HepG2 (cell line): Measurements from ENCODE around the gene SERTM2. TPM values are rescaled to one million over a fixed set of nuclear protein-coding genes. Genes with fewer than 3 reads are reported as not detected.

Source experiments
- ATAC-seq: fragments of 200-7000 bp; cut with Tn5 transposase; 3 replicates; pipeline ENCODE4 v1.9.1; 2020; ENCODE audit warnings: mild to moderate bottlenecking, moderate library complexity
- BruUV-seq: library from RNA; stranded (reverse); fragments of 400-500 nt; replicated peaks from 2 replicates; lab custom pipeline; 2021; lab: Mats Ljungman, UMichigan
- CTCF ChIA-PET: fragments of 300-600 bp; formaldehyde crosslinking; extraction: SDS; loops from one replicate; lab custom pipeline; 2021; ENCODE audit warnings: low total read pairs, inconsistent platforms, low intra/inter-chr PET ratio; lab: Yijun Ruan, JAX
- POLR2A ChIA-PET: fragments of 350-600 bp; sonication (Branson Sonifier 250); formaldehyde crosslinking; loops from one replicate; lab custom pipeline; 2020; ENCODE audit warnings: antibody characterized with exemption, inconsistent platforms; lab: Yijun Ruan, JAX
- DNase-seq: peaks from one replicate; pipeline ENCODE4 v3.0.0-alpha.2; 2015; ENCODE audit warnings: low spot score
- FAIRE-seq: peaks from 3 replicates; lab custom pipeline; 2011; peaks lifted over from hg19 to GRCh38; lab: Jason Lieb, UNC
- H2AFZ ChIP-seq: one replicate; pipeline ENCODE4 v1.6.1; 2011; ENCODE audit warnings: low read length, inconsistent platforms
- H3K27ac ChIP-seq: fragments of 300-600 bp; 3 replicates; pipeline ENCODE4 v1.8.0; 2011; ENCODE audit warnings: mixed run types, mild to moderate bottlenecking, mixed read lengths, low read length, inconsistent platforms; ENCODE audit not compliant: insufficient read depth; ENCODE audit errors: extremely low read length
- H3K27me3 ChIP-seq, 2 experiments: fragments of 200-600 bp in 1 of 2; 2 replicates in 1 of 2; 3 replicates in 1 of 2; pipeline versions ENCODE4 v1.6.0 to v1.8.0; 2011; ENCODE audit warnings: low read length in 2 of 2, mild to moderate bottlenecking in 2 of 2, moderate library complexity in 2 of 2, inconsistent platforms in 1 of 2; ENCODE audit not compliant: insufficient read depth in 2 of 2, control insufficient read depth in 1 of 2
- H3K36me3 ChIP-seq, 2 experiments: fragments of 200-600 bp in 1 of 2; replicated peaks in 1 of 2; 2 replicates in 1 of 2; 3 replicates in 1 of 2; pipeline versions ENCODE4 v1.5.1 to v1.8.0; 2011; ENCODE audit warnings: low read length in 2 of 2, inconsistent platforms in 1 of 2; ENCODE audit not compliant: insufficient read depth in 2 of 2, control insufficient read depth in 1 of 2
- H3K4me1 ChIP-seq: 2 replicates; pipeline ENCODE4 v1.5.1; 2012; ENCODE audit warnings: low read length, inconsistent platforms; ENCODE audit not compliant: insufficient read depth
- H3K4me2 ChIP-seq: 2 replicates; pipeline ENCODE4 v1.6.0; 2011; ENCODE audit warnings: low read depth, low read length, inconsistent platforms
- H3K4me3 ChIP-seq, 3 experiments: fragments of 200-600 bp in 1 of 3; sonication (generic), shearing (Covaris generic) in 1 of 3; replicated peaks in 1 of 3; 2 replicates each; pipeline ENCODE4 v1.5.1; 2011 to 2016; ENCODE audit warnings: low read length in 3 of 3, inconsistent platforms in 2 of 3, low read depth in 2 of 3, mild to moderate bottlenecking in 2 of 3, control low read depth in 1 of 3, mixed read lengths in 1 of 3; ENCODE audit not compliant: insufficient read depth in 1 of 3
- H3K79me2 ChIP-seq: one replicate; pipeline ENCODE4 v1.6.1; 2011; ENCODE audit warnings: low read length, inconsistent platforms; ENCODE audit not compliant: insufficient read depth
- H3K9ac ChIP-seq: 2 replicates; pipeline ENCODE4 v1.6.0; 2011; ENCODE audit warnings: mild to moderate bottlenecking, low read depth, low read length, inconsistent platforms; ENCODE audit not compliant: insufficient read depth
- H3K9me3 ChIP-seq: 2 replicates; pipeline ENCODE4 v1.5.1; 2012; ENCODE audit warnings: mild to moderate bottlenecking, low read length
- H4K20me1 ChIP-seq: 2 replicates; pipeline ENCODE4 v1.6.0; 2011; ENCODE audit warnings: inconsistent platforms, mild to moderate bottlenecking, low read length, moderate library complexity; ENCODE audit not compliant: insufficient read depth
- ATF7 ChIP-seq, 2 experiments: fragments of 450-650 bp in 1 of 2; sonication (generic) in 1 of 2; formaldehyde crosslinking in 1 of 2; IDR thresholded peaks; 2 replicates each; pipeline versions ENCODE4 v1.4.0 to v1.6.1; 2016 to 2020; ENCODE audit warnings: antibody characterized with exemption in 1 of 2, mild to moderate bottlenecking in 1 of 2, missing genetic modification reagents in 1 of 2
- CREM ChIP-seq, 2 experiments: sonication (generic) in 1 of 2; formaldehyde crosslinking in 1 of 2; IDR thresholded peaks; 2 replicates each; pipeline versions ENCODE4 v1.4.0 to v1.6.1; 2016 to 2020; ENCODE audit warnings: antibody characterized with exemption in 1 of 2, mild to moderate bottlenecking in 1 of 2, missing genetic modification reagents in 1 of 2
- ELF1 ChIP-seq: sonication (generic); formaldehyde crosslinking; IDR thresholded peaks from 2 replicates; pipeline ENCODE4 v1.4.0; 2020; ENCODE audit warnings: missing genetic modification reagents
- ELF4 ChIP-seq: sonication (generic); formaldehyde crosslinking; IDR thresholded peaks from 2 replicates; pipeline ENCODE4 v1.5.0; 2020; ENCODE audit warnings: missing genetic modification reagents, mild to moderate bottlenecking, moderate library complexity, borderline replicate concordance
- FOXA1 ChIP-seq, 2 experiments: fragments of 450-650 bp in 1 of 2; sonication (generic) in 1 of 2; formaldehyde crosslinking in 1 of 2; IDR thresholded peaks; 2 replicates each; pipeline versions ENCODE4 v1.4.0 to v1.6.1; 2016 to 2020; ENCODE audit warnings: missing genetic modification reagents in 1 of 2
- GTF3A ChIP-seq: sonication (generic); formaldehyde crosslinking; conservative IDR thresholded peaks from 2 replicates; pipeline ENCODE4 v1.4.0; 2020; ENCODE audit warnings: mild to moderate bottlenecking, missing genetic modification reagents
- HDAC2 ChIP-seq: sonication (generic); formaldehyde crosslinking; IDR thresholded peaks from 2 replicates; pipeline ENCODE4 v1.4.0; 2020; ENCODE audit warnings: missing genetic modification reagents
- HHEX ChIP-seq: IDR thresholded peaks from 2 replicates; pipeline ENCODE4 v1.6.1; 2016; ENCODE audit warnings: control low read depth
- HMGA1 ChIP-seq: sonication (generic); formaldehyde crosslinking; conservative IDR thresholded peaks from 2 replicates; pipeline ENCODE4 v1.4.0; 2020; ENCODE audit warnings: missing genetic modification reagents
- MAF1 ChIP-seq: sonication (generic); formaldehyde crosslinking; IDR thresholded peaks from 2 replicates; pipeline ENCODE4 v1.5.0; 2020; ENCODE audit warnings: missing genetic modification reagents, borderline replicate concordance
- SKI ChIP-seq: fragments of 450-650 bp; IDR thresholded peaks from one replicate; pipeline ENCODE4 v1.6.1; 2018; ENCODE audit warnings: mild to moderate bottlenecking; ENCODE audit not compliant: partially characterized antibody
- SMAD9 ChIP-seq: sonication (generic); formaldehyde crosslinking; IDR thresholded peaks from 2 replicates; pipeline ENCODE4 v1.5.1; 2020; ENCODE audit warnings: mild to moderate bottlenecking, missing genetic modification reagents
- ZKSCAN8 ChIP-seq: IDR thresholded peaks from 2 replicates; pipeline ENCODE4 v1.6.1; 2016; ENCODE audit warnings: borderline replicate concordance, missing genetic modification reagents, missing compliant biosample characterization
- ZNF160 ChIP-seq: sonication (generic); formaldehyde crosslinking; IDR thresholded peaks from 2 replicates; pipeline ENCODE4 v1.8.0; 2022; ENCODE audit warnings: mild to moderate bottlenecking, inconsistent platforms, missing genetic modification reagents
- ZNF232 ChIP-seq: sonication (generic); formaldehyde crosslinking; IDR thresholded peaks from 2 replicates; pipeline ENCODE4 v1.4.0; 2020; ENCODE audit warnings: missing genetic modification reagents, borderline replicate concordance
- ZNF496 ChIP-seq: sonication (generic); formaldehyde crosslinking; IDR thresholded peaks from 2 replicates; pipeline ENCODE4 v1.8.1; 2023; ENCODE audit warnings: mild to moderate bottlenecking, moderate library complexity, missing genetic modification reagents; ENCODE audit not compliant: insufficient replicate concordance
- ZSCAN29 ChIP-seq: sonication (generic); formaldehyde crosslinking; conservative IDR thresholded peaks from 2 replicates; pipeline ENCODE4 v1.4.0; 2020; ENCODE audit warnings: mild to moderate bottlenecking, missing genetic modification reagents
- WGBS: methylation state at CpG from one replicate; pipeline ENCODE4 v1.1.6; 2017; ENCODE audit warnings: low lambda C conversion rate; 5-methylcytosine and 5-hydroxymethylcytosine counted together
- in situ Hi-C: cut with HindIII; loops from 2 replicates; pipeline ENCODE4 v1.10.0; 2017; ENCODE audit warnings: low pct_unique_long_range_greater_than_20kb; ENCODE audit not compliant: extremely low pct_ligation_motif_present
- intact Hi-C: fragments of 100-400 bp; cut with micrococcal nuclease; formaldehyde crosslinking; loops from one replicate; pipeline ENCODE4 v1.10.0; 2022; ENCODE audit not compliant: unreplicated experiment
- polyA plus RNA-seq, 8 experiments: library from polyadenylated mRNA; depleted of rRNA in 3 of 8; stranded (reverse) in 7 of 8; unstranded in 1 of 8; fragments of >200 nt; fragmentation: Illumina TruSeq in 4 of 8; extraction: Trizol in 4 of 8; gene quantifications; 2 replicates each; pipeline versions ENCODE4 v1.2.1 to v1.2.3, GENCODE V29; 2011 to 2016; ENCODE audit warnings: low read depth in 4 of 8, missing spikeins in 1 of 8, mixed read lengths in 1 of 8; ENCODE audit not compliant: insufficient read depth in 1 of 8
- total RNA-seq, 5 experiments: library from RNA; depleted of rRNA; stranded (reverse); fragments of >200 nt; fragmentation: Illumina TruSeq; extraction: Trizol; gene quantifications; 2 replicates each; pipeline ENCODE4 v1.2.3, GENCODE V29; 2016; ENCODE audit warnings: low read depth in 1 of 5
- TF ChIP-seq, protein P1 (sequence below): sonication (generic); formaldehyde crosslinking; IDR thresholded peaks from 2 replicates; pipeline ENCODE4 v1.4.0; 2020; ENCODE audit warnings: mild to moderate bottlenecking, missing genetic modification reagents

Gene SERTM2
- total and polyA plus RNA-seq, 2 of the 13 experiments (the other 11 are each of a cell fraction or from before 2014, with no cell fraction given), result not detected

DNA sequence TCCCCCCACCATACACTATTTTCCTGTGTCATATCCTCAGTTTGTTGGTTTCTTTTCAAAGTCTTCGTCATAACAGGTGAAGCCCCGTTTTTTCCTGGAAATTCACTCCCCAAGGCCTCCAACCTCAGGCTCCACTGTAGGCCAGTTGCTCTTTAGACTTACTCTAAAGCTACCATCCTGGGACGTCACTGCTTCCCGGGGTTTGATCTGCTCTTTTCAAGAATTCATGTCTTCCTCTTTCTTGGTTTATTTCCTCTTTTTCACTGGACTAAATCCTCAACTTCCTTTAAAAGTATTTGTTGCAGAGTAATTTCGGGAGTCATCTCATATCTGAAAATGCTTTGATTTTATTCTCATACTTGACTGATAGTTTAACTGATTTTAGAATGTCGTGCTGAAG is 6.5 kb upstream of the SERTM2 start (continued):
- no peak for TF ChIP-seq HMGA1
- no peak for TF ChIP-seq ZKSCAN8
- no peak for TF ChIP-seq GTF3A (CRISPR knock-in tag)
- no peak for TF ChIP-seq ZNF496 (CRISPR knock-in tag)
- TF ChIP-seq HDAC2 (CRISPR knock-in tag), result no peak

DNA sequence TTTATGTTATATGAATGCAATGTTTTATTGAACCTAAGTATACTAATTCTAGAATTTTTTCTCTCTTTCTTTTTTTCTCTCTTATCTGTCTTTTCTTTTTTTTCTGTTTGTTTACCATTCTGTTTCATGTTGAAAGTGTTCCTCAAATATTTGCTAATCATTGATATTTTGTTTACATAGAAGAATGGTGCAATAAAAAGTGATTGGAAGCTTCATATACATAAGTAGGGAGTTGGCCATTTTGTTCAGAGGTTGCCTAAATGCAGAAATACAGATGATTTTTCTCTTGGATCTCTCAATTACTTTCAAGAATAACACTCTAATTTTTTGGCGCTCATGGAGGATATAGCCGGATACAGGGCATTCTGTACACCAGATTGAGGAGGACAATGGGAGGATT is 5.7 kb upstream of the SERTM2 start:
- no peak for ATAC-seq
- Histone ChIP-seq H2AFZ (no peak overlapping the region), H3K36me3 (no peaks in the 10 kb centered on the region), H3K4me1 (no peaks in the 10 kb centered on the region), H3K79me2 (no peaks in the 10 kb centered on the region), H3K27me3 (no peaks in the 10 kb centered on the region), H3K4me2 (no peak overlapping the region), H3K9ac (no peak overlapping the region), H3K27ac (no peak overlapping the region), H3K4me3 (no peak overlapping the region), H3K9me3 (no peaks in the 10 kb centered on the region), H4K20me1 (no peaks in the 10 kb centered on the region)
- 0% methylated on average over 1 of the region's 2 CpGs for WGBS
- intact Hi-C loops (no loop called here), in situ Hi-C loops (no loop called here)
- TF ChIP-seq FOXA1 (IDR thresholded peaks at IDR 0.05), result 0 out of 2 replicates have a peak, but pooled peaks have one; percentile 30
- TF ChIP-seq FOXA1 (CRISPR knock-in tag; IDR thresholded peaks at IDR 0.05), result no peak
- TF ChIP-seq HHEX (CRISPR knock-in tag), result no peak
- CTCF ChIA-PET, result no interaction called here
- no peak for FAIRE-seq
- no peak for DNase-seq
- POLR2A ChIA-PET, result no interaction called here
- BruUV-seq, result no TSS peak

DNA sequence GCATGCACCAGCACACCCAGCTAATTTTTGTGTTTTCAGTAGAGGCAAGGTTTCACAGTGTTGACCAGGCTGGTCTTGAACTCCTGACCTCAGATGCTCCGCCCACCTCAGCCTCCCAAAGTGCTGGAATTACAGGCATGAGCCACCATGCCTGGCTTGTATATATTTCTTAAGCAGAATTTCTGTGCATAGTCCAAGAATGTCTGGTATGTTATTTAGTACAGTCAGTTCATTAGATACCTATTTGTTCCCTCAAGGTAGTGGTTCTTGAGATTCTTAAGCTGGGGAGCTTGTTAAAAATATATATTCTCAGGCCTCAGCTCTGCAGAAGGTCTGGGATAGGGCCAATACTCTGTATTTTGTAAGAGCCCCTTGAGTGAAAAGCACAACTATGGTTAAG is 4.6 kb upstream of the SERTM2 start:
- TF ChIP-seq CREM (IDR thresholded peaks at IDR 0.05) (no peak), CREM (CRISPR knock-in tag; IDR thresholded peaks at IDR 0.05) (no peak), MAF1 (CRISPR knock-in tag) (no peak), ELF4 (CRISPR knock-in tag) (no peak), ELF1 (CRISPR knock-in tag) (no peak), SMAD9 (CRISPR knock-in tag) (no peak), ZSCAN29 (CRISPR knock-in tag) (no peak), SKI (no peak), ZNF160 (no peak), ATF7 (IDR thresholded peaks at IDR 0.05) (no peak), ATF7 (CRISPR knock-in tag; IDR thresholded peaks at IDR 0.05) (no peak), ZNF232 (no peak)
- TF ChIP-seq, protein P1, sequence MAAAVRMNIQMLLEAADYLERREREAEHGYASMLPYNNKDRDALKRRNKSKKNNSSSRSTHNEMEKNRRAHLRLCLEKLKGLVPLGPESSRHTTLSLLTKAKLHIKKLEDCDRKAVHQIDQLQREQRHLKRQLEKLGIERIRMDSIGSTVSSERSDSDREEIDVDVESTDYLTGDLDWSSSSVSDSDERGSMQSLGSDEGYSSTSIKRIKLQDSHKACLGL (CRISPR knock-in tag), result no peak
- in situ Hi-C loops, result no loop called here

More for the DNA sequence above, 4.6 kb upstream of the SERTM2 start:
- Histone ChIP-seq H2AFZ (no peak overlapping the region), H3K4me2 (no peak overlapping the region), H3K79me2 (no peaks in the 10 kb centered on the region), H3K9me3 (no peaks in the 10 kb centered on the region), H3K4me1 (no peaks in the 10 kb centered on the region), H3K27ac (no peak overlapping the region), H3K4me3 (no peak overlapping the region), H3K36me3 (no peaks in the 10 kb centered on the region), H3K9ac (no peak overlapping the region), H3K27me3 (no peaks in the 10 kb centered on the region), H4K20me1 (no peaks in the 10 kb centered on the region)
- FAIRE-seq, result no peak
- BruUV-seq, result no TSS peak
- 20% methylated on average over 1 of the region's 1 CpG for WGBS
- no peak for DNase-seq
- intact Hi-C loops, result no loop called here
- ChIA-PET POLR2A (interaction anchor here (1.1 kb wide), 1 partner anchor 175 kb away, joined by 4 read pairs; the partner anchor contains the start of gene ALG13), CTCF (no interaction called here)
- ATAC-seq, result no peak
